GM19468 (cell line): ENCODE measurements around the gene GPAT2.
"Not testable (repeated sequence)": the region's sequence is repeated elsewhere in the genome, so short reads cannot be mapped to it uniquely, and the experiment has no call there.

ENCODE experiments used
- ATAC-seq: cut with Tn5 transposase; IDR thresholded peaks from one replicate; pipeline ENCODE4 v1.9.1; 2021; ENCODE audit warnings: mild to moderate bottlenecking, moderate library complexity, moderate number of reproducible peaks; ENCODE audit not compliant: unreplicated experiment; ENCODE audit errors: extremely low read depth

GPAT2 gene, protein sequence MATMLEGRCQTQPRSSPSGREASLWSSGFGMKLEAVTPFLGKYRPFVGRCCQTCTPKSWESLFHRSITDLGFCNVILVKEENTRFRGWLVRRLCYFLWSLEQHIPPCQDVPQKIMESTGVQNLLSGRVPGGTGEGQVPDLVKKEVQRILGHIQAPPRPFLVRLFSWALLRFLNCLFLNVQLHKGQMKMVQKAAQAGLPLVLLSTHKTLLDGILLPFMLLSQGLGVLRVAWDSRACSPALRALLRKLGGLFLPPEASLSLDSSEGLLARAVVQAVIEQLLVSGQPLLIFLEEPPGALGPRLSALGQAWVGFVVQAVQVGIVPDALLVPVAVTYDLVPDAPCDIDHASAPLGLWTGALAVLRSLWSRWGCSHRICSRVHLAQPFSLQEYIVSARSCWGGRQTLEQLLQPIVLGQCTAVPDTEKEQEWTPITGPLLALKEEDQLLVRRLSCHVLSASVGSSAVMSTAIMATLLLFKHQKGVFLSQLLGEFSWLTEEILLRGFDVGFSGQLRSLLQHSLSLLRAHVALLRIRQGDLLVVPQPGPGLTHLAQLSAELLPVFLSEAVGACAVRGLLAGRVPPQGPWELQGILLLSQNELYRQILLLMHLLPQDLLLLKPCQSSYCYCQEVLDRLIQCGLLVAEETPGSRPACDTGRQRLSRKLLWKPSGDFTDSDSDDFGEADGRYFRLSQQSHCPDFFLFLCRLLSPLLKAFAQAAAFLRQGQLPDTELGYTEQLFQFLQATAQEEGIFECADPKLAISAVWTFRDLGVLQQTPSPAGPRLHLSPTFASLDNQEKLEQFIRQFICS

DNA sequence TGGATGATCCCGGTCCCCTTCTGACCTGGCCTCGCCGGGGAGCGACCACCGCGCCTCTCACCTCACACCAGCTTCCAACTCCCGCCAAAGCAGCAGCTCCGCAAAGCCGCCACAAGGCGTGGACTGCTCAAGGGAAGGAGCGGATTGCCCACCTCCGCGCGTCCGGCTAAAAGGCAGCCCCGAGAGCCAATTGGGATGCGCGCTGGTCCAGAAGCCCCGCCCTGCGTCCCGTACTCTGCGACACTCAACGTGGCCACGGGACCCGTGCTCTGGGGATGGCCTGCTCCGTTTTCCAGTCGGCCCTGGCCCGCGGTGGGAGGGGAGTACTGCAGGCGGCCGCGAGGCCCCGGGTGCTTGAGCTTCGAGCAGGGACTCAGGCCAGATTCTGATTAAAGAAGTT is at the start of gene GPAT2:
TSS of gene GPAT2 (minus strand) at position 125 of the 400 bp plus-strand sequence. CDS start 2,557 bp downstream, outside the sequence.
- not testable (repeated sequence) for ATAC-seq

DNA sequence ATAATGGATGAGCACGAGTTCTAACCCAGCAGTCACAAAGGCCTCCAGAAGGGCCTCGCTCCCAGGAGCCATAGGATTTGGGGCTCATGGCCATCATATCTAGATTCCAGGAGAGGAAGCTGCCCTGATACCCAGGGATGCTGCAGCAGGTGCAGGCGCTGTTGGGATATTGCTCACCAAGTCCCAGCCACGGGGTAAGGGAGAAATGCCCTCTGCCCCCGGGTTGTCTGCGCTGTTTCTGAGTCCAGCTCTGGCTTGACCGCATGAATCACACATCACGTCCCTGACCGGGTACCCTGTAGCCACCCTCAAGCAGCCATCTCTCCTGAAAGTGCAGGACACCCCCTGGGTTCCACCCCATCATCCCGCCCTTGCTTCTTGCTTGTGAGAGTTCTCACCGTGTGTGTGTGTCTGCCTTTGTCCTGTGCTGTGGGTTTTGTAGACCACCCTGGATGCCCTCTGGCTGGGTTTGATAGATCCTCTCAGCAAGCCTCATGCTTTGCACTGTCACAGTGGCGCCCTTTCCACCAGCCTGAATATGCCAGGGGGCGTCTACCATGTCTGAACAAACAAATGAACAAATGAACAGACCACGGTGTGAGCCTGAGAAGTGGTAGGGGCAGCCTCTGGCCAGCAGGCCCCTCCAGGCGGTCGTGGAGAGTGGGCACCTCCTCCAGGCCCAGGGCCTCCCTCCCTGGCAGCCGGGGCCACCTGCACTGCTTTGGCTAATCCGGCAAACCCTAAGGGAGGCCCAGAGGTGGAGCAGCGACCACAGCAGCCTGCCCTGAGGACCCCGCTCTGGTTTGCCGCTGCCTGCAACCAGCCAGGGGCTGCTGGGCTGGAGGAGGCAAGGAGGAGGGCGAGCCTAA is 49.5 kb upstream of the GPAT2 start:
- no peak for ATAC-seq

DNA sequence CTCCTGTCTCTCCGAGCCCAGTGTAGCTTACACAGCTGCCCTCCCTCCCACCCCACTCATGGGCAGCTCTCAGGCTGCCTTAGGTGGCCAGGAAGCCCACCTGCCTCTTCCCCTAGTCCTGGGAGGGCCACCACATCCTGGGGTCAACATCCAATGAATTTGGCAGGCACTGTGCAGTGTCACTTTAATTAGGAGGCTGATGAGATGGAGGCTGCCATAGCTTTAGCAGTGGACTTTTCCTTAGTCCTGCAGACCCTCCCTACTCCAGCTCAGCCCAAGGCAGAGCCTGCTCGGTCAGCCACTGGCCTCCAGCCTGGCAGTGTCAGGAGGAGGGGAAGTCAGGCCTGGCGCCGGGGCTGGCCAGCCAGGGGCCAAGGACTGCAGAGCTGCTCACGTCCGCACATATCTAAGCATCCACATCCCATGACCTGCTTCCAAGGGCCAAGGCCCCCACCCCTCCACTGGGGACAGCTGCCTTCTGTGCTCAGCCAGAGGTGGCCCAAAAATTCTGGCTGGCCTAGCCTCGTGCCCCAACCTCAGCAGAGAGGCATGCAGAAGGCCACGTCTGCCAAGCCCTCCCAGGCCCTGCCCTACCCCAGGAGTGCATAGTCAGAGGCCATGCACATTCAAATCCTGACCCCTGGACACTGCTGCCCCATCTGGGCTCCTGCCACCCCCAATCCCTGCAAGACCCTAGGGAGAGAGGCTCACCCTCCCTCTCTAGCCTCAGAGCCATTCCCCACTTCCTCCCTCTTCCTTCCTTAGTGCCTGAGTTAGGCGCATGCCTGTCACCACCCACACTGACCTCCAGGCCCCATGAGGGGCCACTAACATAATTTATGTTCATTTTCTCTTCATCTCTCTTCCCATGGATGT is 48.6 kb upstream of the GPAT2 start:
- no peak for ATAC-seq

DNA sequence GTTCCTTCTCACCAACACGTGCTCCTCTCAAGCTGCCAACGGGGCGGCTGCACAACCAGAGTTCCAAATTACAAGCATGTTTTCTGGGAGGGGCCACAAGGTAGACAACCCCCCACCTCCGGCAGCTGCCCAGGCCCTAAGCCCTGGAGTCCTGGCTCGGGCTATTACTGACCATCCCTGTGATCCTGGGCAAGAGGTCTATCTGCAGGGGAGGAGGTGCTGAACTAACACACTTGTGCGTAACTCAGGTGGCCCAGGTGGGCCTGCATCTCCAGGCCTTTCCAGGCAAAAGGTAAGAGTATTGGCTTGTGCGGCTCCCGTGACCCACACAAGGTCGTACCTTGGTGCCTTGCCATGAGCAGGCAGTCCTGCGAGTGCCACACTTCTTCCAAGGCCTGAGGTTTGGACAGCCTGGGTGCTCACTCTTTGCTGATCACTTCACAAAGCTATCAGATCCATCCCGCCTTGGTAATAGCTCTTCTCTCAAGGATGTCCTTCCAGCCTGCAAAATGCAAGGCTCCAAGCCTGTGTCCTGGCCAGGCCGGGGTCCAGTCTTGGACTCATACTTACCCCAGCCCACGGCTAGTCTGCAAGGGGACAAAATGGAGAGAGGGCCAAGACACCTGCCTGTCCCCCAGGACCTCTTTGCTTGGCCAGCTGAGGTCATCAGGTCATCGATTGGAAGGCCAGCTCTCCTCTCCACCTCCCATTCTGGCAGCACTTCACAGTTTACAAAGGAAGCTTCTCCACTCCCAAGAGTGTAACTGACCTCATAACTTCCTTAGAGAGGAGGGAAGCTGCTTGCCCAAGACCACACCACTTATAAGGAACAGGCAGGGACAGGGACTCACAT is 47.7 kb upstream of the GPAT2 start:
- no peak for ATAC-seq

DNA sequence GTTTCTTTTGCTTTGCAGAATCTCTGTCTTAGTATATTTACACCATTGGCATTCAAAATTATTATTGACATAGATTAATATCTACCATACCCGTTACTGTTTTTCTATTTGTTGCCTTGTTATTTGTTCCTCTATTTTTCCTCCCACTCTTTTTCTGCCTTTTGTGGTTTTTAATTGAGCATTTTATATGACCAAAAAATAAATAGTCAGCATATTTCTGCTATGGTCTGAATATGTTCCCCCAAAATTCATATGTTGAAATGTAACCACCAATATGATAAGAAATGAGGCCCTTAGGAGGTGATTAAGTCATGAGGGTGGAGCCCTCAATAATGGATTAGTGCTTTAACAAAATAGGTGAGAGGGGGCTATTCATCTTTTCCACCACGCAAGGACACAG is 46.3 kb upstream of the GPAT2 start:
- ATAC-seq = no peak

DNA sequence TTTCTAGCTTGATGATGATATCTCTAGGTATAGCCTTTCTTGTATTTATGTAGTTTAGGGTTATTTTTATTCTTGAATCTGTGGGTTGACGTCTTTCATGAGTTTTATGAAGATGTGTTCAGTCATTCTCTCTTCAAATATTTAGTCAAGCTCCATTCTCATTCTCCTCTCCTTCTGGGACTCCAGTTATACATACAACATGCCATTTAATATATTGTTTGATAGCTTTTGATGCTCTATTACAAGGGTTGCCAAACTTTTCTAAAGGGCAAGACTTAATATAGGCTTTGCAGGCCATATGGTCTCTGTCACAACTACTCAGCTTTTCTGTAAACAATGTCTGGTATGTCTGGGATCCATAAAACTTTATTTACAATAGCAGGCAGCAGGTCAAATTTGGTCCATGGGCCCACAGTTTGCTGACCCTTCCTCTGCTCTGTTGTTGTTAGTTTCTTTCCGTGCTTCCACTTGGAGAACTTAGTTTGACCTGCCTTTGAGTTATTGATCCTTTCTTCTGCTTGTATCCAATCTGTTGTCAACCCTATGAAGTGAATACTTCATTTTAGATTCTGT is 40.6 kb upstream of the GPAT2 start:
- ATAC-seq = no peak

DNA sequence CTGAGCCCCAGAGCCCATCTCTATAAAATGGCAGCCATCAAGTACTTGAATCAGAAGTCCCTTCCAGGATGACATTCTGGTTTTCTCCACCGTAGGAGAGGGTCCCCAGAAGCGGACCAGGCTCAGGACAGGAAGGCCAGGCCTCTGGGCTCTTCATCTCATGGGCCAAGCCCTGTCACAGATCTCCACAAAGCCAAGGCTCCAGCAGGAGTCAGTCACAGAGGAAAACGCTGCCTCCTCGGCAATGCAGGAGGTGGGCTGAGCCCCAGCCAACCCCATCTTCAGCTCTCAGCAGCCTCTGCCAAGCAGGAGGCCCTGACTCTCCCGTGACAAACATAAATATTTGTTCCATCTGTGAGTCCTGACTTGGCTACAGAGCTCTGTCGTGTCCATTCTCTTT is 39.4 kb upstream of the GPAT2 start:
- ATAC-seq = no peak

DNA sequence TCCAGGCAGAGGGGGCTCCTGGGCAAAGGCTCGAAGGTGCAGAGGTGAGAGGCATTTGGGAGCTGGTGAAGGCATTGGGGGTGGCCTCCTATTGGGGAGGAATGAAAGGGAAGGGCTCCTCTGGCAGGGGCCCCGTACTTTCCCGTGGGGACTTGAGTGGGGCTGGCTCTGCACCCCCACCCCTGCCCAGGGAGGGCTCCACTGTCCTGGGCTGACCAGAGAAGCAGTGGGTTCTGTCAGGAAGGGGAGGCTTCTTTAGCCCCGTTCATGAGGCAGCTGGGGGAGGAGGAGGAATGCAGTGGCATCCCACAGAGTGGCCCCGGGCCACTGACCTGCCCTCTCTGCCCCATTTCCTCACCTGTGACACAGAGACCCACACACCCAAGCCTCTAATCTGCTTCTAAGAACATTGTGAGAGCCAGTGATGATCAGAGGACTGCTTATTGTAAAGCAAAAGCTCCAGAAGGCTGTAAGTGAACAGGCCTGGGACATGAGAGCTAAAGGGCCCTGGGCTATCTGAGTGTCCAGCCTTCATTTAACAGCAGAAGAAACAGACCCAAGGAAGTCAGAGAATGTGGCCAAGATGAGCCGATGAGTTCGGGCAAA is 38.6 kb upstream of the GPAT2 start:
- no peak for ATAC-seq

DNA sequence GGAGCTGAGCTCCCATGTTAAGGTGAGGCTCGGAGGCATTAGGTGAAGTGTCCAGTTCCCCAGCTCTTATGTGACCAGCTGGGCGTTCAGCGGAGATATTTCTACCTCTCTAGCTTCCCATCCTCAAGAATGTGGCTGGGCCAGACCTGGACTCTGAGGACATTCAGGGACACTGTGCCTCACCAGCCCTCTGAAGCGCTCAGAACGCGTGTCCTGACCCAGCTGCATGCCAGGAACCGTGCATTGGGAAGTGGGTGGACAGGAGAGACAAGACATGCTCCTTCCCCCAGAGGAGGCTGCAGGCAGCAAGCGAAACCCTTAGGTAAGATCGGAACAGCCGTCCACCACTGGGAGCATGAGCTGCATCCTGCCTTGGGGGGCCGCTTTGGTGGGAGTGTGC is 38.0 kb upstream of the GPAT2 start:
- no peak for ATAC-seq

DNA sequence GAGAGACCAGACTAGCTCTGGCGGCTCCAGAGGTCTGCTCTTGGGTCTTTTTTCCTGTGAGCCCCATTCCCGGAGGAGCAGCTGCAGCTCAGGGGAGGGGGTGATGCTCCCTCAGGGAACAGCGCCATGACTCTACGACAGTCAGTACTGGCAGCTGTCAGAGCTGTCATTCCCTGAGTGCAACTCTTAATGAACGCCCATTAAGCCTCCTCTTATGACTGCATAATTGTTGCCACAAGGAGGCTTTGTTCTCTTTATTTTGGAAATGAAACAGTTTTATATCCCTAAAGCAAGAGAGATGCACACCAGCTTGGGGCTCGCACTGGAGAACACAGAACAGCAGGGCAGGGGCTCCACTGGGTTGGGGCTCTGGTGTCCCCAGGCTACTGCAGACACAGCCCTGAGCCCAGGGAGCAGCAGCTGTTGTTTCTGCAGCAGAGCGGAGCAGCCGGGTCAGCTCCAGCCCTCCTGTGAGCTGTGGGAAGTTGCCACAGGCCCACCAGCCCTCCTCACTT is 37.3 kb upstream of the GPAT2 start:
- not testable (repeated sequence) for ATAC-seq

DNA sequence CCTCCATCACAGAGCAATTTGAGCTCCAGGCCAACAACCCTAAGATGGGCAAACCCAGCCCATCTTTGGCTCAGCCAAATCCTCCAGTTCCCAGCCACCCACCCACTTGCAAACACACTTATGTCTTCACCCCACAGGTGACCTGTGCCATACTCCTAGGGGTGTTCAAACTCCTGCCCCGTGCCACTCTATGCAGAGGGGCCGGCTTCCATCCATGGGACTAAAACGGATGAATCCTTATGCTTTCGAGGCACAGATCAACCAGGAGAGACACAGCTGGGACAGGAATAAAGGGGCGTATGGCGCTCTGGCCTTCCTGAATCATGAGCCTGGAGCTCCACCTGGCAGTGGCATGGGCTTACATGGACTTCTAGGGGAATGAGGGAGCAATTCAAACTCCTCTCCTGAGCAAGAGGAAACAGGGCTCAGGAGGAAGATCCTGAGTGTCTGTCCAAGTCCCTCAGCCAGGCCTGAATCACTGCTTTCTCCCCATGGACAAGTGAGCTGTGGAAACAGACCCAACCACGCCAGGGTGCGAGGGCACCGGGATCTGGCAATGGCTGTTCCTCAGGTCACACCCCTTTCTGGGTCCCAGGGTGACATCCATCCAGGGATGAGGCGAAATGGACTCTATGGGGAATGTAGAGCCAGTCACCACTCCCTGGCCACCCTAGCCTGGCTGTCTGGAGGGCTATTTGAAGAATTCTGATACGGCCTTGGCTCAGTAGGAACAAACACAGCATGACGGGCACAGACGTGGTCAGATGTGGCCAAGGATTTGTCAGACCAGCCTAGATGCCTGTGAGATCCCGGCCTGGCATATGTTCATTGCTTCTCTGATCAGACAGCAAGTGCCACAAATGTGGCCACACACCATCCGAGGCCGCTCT is 36.6 kb upstream of the GPAT2 start:
- not testable (repeated sequence) for ATAC-seq

DNA sequence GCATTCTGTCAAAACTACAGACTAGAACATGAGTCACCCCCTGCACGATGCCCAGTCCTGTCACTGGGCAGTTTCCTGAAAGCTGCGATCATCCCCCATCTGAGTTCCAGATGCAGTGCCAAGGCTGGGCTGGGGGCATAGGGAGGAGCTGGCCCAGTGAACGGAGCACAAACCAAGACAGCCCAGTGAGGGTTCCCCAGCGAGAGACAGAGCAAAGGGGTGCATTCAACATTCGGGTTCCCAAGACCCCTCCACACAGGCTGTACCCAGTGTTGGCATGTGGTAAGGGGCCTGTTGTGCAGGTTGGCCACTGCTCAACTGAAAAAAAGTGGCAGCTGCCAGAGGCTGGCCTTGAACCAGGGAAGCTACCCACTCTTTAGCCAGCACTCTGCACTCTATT is 35.6 kb upstream of the GPAT2 start:
- ATAC-seq = not testable (repeated sequence)

DNA sequence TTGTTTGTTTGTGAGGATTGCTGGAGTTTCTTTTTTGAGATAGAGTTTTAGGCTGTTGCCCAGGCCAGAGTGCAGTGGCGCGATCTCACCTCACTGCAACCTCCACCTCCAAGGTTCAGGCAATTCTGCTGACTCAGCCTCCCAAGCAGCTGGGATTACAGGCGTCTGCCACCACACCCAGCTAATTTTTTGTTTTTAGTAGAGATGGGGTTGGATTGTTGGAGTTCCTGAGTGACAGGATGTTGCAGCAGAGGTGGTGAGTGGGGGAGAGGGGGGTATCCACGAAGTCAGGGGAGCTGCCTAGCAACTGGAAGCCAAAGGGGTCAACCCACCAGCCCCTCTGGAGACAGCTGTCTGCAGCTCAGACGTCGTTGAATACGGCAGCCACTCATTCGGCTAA is 35.2 kb upstream of the GPAT2 start:
- ATAC-seq = not testable (repeated sequence)

DNA sequence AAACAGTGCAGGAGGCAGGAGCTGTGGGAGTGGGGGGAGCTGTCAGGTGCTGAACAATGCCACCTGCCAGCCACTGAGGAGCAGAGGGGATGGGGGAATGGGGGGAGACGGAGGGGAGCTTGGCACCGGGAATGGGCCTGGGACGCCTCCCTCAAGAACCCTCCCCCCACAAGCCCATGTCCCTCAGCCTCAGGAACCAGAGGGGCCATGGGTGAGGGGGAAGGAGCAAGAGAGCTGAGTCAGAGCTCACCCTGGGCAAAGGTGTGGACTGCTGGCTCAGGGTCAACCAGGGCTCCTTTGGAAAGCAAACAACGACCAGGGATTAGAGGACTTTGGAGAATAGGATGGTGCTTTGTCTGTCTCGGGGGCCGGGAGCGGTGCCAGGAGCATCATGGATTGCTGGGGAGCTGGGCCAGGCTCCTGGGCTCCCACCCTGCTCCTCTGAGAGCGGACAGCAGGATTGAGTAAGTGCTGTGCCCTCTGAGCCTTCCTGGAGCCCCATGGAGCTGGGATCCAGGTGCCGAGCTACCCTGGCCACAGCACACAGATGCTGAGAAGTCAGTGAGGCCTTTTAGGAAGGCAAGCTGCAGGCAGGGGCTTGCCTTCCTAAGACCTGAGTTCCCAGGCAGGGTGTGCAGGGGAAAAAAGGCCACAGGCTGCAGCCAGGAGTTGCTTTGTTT is 33.3 kb upstream of the GPAT2 start:
- not testable (repeated sequence) for ATAC-seq

DNA sequence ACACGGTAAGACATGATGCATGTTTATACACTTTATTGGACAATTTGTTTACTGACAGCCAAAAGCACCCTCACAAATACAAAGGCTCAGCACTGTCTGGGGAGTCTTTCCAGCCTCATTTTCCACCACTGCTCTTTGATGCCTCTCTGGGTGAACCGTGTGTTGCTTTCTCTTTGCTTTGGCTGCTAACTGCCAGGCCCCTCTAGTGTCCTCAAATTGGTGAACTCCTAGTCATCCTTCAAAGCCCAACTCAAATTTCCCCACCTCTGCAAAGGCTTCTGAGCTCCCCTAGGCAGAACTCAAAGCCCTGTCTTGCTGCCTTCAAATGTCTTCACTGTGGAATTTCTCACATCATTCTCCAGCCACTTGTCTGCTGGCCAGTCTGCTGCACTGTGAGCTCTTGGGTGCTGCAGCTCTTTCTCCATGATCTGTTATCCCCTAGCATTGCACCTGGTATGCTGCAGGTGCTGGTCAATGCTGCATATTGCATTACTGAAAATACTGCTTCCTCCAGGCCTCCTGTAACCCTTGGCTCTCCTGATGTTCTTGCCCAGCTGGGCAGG is 32.5 kb upstream of the GPAT2 start:
- ATAC-seq = not testable (repeated sequence)

DNA sequence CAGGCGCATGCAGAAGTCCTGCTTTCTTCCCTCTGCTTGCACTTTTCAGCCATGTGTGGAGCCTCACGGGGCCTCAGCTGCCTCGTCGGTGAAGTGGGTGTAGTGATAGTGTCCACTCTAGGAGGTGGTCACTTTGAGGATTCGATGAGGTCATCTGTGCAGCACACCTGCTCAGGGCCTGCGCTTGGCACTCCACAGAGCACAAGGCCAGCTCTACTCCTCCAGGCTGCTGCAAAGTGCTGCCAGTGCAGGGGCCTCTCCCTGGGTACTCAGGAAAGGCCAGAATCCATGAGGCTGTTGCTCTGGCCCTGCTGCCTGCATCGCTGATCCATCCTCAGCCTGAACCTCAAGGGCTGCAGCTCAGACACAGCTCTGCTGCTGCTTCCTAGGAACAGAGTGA is 31.8 kb upstream of the GPAT2 start:
- not testable (repeated sequence) for ATAC-seq
